Stromal cell of bone marrow (primary cell): Measurements from ENCODE around the gene SMIM24.

ENCODE experiments used
- DNase-seq: peaks from one replicate; pipeline ENCODE4 v3.0.0-alpha.2; 2012; ENCODE audit warnings: low read depth

Gene SMIM24

GRCh38 chr19:3497757-3498520 lies 17.6 kb upstream of the SMIM24 start:
- no peak for DNase-seq

DNA sequence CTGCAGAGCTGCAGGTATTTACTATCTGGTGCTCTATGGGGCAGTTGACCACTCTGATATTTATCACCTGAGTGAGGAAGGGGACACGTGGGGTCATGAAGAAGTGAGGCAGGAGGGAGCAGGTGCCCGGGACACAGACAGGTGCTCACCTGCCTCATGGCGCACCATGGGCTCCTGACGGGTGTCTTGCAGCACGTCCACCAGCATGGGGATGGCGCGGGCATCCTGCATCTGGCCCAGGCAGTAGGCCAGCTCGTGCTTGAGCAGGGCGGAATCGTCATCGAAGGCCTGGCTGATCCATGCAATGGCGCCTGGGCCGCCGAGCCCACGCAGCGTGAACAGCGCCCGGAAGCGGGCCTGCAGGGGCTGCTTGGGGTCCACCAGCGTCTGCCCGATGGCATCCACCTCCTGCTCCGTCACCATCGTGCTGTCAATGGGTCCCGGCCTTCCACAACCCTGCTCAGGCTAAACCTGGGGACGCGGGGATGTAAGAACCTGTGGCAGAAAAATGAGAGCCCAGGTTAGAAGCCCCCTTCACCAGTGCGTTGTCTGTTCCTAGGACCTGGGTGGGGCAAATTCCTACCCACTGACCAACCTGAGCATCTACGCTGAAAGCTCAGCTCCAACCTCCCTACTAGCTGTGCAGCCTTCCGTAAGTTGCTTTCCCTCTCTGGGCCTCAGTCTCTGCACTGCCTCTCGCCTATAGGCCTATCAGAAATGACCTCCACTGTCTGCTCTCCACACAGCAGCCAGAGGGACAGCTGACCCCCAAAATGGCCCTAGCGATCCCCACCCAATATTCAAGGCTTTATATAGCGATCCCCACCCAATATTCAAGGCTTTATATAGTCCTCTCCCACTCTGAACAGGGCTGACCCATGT lies 16.3 kb upstream of the SMIM24 start:
- DNase-seq = no peak

DNA sequence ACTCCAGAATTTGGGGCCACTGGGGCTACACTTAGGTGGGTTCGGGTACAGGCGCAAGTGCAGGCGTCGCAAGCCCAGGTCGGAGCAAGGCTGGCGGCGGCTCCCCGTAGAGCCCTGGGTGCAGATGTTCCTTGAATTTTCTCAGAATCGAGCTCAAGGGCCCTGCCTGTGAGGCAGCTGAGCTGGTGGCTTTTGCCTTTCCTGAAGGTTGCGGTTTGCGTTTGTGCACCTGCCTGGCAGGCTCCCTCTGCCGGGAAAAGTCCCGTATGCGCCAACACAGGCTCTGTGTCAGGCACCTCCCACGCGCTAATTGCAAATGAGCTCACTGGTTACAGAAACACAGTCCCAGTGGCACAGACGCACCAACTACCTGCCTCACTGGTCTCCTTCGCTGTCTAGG lies 14.2 kb upstream of the SMIM24 start:
- DNase-seq = no peak

DNA sequence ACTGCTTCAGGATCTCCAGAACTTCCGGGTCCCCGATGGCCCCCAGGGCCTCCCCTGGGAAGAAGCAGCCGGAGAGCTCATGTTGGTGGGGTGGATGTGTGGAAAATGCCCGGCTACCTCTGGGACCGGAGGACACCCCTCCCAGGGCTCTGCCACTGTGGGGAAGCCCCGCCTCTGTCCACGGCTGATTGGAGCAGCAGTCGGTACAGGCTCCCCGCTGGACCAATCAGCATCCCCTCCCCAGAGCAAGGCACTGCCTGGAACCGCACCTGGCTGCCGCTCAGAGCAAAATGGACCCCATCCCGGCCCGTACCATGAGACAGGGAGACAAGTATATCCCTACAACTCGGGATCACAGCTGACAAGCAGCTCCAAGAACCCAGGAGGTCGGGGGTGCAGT lies 13.7 kb upstream of the SMIM24 start:
- no peak for DNase-seq

- no peak for DNase-seq
Observed at GRCh38 chr19:3493651-3494050, 13.3 kb upstream of the SMIM24 start.

DNA sequence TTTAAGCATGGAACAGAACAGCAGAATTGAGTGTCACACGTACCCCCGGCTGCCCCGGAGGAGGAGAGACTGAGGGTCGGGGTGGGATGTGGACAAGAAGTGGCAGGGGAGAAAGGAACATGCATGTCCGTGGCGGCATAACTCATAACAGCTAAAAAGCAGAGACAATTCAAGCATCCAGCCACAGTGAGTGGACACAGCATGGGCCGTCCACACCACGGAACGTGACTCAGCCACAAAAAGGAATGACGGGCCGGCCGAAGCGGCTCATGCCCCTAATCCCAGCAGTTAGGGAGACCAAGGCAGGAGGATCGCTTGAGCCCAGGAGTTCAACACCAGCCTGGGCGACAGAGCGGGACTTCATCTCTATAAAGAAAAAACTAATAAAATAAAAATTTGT lies 12.6 kb upstream of the SMIM24 start:
- no peak for DNase-seq

DNA sequence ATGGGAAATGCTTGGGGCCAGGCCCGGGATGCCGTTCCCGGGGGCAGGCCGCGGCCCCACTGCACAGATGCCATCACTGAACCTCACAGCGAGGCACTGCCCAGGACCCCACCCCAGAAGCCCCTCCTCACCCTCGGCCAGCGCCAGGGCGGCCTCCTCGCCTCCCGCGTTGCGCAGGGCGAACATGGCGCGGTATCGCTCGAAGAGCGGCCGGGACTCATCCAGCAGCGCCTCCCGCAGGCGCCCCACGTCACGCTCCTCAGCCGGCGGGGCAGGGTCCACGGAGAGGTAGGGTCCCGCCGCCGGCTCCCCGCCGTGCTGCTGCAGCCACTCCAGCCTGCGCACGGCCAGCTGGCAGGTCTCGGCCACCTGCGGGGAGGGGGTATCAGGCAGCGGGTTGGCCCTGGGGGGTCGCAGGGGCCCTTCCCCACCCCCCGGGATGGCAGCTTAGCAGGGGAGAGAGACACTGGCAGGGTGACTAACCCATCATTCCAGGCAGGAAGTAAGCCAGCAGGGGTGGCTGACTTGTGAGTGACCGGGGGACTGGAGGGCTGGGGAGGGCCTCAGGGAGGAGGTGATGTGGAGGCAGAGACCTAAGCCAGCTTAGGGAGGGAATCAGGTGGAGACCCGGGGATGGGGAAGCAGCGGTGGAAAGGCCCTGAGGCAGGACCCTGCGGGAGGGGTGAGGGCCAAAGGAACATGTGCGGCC lies 12.0 kb upstream of the SMIM24 start:
- no peak for DNase-seq

- DNase-seq = no peak
Observed at GRCh38 chr19:3491396-3492119, 11.2 kb upstream of the SMIM24 start.

DNA sequence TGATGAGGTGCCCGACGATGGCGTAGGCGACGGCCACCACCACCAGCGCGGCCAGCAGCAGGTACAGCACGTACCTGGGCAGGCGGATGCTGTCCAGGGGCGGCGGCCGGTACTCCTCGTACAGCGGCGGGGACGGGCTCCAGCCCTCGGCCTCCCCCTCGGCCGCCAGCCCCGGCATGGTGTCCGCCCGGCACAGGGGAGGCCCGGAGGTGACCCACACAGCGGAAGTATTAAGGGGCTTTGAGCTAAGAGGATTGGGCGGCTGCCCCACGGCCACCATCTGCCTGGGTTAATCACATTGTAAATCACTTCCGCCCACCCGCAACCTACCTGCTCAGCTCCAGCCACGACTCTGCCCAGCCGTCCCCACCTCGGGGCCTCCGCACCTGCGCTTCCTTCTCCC lies 2.9 kb upstream of the SMIM24 start, which contains the start of gene SMIM44:
SMIM44 (minus strand) TSS at position 216 of the 403 bp plus-strand sequence; CDS start at position 178, 38 bp downstream.
- DNase-seq = no peak

- no peak for DNase-seq
Observed at GRCh38 chr19:3482507-3483225, 2.3 kb upstream of the SMIM24 start.

GRCh38 chr19:3481241-3482090 lies 1.1 kb upstream of the SMIM24 start:
- no peak for DNase-seq

DNA sequence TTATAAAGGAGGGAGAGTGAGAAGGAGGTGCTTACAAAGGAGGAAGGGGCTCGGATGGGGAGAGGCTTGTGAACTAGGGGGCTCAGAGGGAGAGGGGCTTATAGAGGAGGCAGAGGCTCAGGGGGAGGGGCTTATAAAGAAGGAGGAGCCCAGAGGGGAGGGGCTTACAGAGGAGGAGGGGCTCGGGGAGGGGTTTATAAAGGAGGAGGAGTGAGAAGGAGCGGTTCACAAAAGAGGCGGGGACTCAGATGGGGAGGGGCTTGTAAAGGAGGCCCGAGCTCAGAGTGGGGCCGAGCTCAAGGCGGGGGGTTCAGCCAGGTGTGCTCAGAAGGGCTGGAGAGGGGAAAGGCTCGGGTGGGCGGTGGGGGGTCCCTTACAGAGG lies 500 bp downstream of the SMIM24 start:
- DNase-seq = no peak

DNA sequence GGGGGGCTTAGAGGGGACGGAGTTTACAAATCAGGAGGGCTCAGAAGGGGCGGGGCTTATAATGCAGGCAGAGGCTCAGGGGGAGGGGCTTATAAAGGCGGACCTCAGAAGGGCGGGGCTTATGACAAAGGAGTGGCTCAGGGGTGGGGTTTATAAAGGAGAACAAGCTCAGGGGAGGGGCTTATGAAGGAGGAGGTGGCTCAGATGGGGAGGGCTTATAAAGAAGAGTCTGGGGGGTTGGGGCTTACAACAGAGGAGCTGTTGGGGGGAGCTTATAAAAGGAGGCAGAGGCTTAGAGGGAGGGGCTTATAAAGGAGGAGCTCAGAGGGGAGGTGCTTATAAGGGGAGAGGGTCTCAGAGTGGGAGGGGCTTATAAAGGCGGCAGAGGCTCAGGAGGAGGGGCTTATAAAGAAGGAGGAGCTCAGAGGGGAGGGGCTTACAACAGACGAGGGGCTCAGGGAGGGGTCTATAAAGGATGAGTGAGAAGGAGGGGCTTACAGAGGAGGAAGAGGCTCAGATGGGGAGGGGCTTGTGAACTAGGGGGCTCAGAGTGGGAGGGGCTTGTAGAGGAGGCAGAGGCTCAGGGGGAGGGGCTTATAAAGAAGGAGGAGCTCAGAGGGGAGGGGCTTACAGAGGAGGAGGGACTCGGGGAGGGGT lies 1.0 kb downstream of the SMIM24 start:
- no peak for DNase-seq

GRCh38 chr19:3478409-3479176 lies 1.7 kb downstream of the SMIM24 start:
- DNase-seq = no peak

GRCh38 chr19:3477951-3478350 lies 2.4 kb downstream of the SMIM24 start:
- no peak for DNase-seq

DNA sequence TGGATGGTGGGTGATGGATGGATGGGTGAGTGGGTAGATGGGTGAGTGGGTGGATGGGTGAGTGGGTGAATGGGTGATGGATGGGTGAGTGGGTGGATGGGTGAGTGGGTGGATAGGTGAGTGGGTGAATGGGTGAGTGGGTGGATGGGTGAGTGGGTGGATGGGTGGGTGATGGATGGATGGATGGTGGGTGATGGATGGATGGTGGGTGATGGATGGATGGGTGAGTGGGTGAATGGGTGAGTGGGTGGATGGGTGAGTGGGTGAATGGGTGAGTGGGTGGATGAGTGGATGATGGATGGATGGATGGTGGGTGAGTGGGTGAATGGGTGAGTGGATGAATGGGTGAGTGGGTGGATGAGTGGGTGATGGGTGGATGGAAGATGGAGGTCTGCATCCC lies 2.8 kb downstream of the SMIM24 start:
- DNase-seq = no peak

DNA sequence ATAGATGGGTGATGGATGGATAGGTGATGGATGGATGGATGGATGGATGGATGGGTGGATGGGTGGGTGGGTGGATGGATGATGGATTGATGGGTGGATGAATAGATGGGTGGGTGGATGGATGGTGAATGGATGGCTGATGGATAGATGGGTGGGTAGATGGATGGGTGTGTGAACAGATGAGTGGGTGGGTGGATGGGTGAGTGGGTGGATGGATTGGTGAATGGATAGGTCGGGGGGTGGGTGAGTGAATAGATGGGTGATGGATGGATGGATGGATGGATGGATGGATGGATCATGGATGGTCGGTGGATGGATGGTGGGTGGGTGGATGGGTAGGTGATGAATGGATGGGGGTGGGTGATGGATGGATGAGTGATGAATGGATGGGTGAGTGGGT lies 3.5 kb downstream of the SMIM24 start:
- DNase-seq = no peak

DNA sequence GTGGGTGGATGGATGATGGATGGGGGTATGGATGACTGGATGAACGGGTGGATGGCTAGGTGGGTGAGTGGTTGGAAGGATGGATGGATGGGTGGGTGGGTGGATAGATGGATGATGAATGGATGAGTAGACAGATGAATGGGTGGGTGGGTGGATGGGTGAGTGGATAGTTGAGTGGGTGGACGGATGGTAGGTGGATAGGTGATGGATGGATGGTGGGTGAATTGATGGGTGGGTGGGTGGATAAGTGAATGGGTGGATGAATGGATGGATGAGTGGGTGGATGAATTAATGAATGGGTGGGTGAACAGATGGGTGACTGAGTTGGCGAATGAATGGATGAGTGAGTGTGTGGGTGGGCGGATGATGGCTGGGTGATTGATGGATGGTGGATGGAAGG lies 4.9 kb downstream of the SMIM24 start:
- no peak for DNase-seq

GRCh38 chr19:3474614-3475013 lies 5.7 kb downstream of the SMIM24 start:
- no peak for DNase-seq
